Measurements from ENCODE around the gene NCOA3.

The NCOA3 gene

DNA sequence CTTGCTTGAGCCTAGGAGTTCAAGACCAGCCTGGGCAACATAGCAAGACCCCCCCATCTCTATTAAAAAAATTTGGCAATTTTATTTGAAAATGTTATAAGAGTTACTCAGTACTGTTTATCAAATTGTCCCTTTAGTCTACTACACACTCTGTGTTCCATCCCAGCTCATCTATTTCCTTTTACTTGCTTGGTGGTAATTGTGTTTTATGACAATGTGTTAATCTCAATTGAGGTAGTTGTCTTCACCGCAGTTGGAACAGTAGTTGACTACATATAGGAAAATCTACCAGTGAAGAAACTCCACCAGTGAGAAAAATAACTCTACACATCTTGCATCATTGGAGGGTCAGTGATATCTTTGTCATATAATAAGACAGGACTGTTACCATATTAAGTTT, 8.0 kb downstream of the NCOA3 start:
- TF ChIP-seq EGR1 (IDR thresholded peaks at IDR 0.05) (no peak), NFIC (IDR thresholded peaks at IDR 0.05) (no peak), TAF1 (IDR thresholded peaks at IDR 0.05; ENCODE audit: low read depth) (no peak), RAD21 (IDR thresholded peaks at IDR 0.05; ENCODE audit: low read depth) (no peak), CREB1 (IDR thresholded peaks at IDR 0.05; ENCODE audit: low read depth) (no peak)
- TF ChIP-seq, protein P1, sequence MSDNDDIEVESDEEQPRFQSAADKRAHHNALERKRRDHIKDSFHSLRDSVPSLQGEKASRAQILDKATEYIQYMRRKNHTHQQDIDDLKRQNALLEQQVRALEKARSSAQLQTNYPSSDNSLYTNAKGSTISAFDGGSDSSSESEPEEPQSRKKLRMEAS (IDR thresholded peaks at IDR 0.05): no peak
- TF ChIP-seq, protein P2, sequence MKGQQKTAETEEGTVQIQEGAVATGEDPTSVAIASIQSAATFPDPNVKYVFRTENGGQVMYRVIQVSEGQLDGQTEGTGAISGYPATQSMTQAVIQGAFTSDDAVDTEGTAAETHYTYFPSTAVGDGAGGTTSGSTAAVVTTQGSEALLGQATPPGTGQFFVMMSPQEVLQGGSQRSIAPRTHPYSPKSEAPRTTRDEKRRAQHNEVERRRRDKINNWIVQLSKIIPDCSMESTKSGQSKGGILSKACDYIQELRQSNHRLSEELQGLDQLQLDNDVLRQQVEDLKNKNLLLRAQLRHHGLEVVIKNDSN (IDR thresholded peaks at IDR 0.05): no peak

DNA sequence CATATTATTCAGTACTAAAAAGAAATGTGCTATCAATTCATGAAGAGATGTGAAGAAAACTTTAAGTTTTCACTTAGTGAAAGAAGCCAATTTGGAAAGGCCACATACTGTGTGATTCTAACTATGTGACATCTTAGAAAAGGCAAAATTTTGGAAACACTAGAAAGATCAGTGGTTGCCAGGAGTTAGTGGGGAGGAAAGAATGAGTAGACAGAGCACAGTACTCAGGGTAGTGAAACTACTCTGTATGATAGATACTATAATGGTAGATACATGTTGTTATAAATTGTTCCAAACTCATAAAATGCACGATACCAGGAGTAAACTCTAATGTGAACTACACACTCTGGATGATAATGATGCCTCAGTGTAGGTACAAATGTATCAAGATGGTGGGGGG, 14.2 kb downstream of the NCOA3 start:
- TF ChIP-seq TEAD4 (IDR thresholded peaks at IDR 0.05) (no peak), RAD21 (IDR thresholded peaks at IDR 0.05; ENCODE audit: low read depth) (no peak), ZBTB7A (IDR thresholded peaks at IDR 0.05; ENCODE audit: low read depth) (no peak)

DNA sequence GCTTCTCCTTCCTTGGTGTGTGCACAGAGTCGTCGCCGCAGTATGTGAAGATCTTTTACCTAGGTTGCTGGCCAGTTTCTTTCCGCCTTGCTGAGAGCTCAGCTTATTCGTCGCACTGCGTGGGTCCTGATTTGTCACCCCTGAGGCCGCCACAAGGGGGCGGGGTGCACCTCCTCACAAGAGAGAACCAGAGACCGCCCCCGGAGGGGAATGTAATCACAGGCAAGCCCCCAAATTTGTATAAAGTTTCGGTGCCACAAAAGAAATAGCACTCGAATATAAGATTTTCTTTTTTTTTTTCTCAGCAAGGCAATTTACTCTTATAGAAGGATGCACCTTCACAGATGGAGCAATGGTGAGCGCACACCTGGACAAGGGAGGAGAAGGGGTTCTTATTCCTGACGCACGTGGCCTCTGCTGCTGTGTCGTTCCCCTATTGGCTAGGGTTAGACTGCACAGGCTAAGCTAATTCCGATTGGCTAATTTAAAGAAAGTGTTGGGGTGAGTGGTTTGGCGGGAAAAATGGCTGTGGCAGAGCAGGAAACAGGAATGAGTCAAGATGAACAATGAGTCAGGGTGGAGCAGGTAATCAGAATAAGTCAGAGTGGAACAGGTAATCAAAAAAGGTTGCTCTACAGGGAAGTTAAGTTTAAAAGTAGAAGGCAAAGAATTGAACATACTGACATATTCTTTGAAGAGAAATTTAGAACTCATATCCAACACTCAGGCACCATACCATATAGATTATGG, 19.5 kb downstream of the NCOA3 start:
- TF ChIP-seq EGR1 (IDR thresholded peaks at IDR 0.05) (no peak), CREB1 (IDR thresholded peaks at IDR 0.05; ENCODE audit: low read depth) (no peak), CEBPB (IDR thresholded peaks at IDR 0.05) (no peak), FOXM1 (IDR thresholded peaks at IDR 0.05; ENCODE audit: borderline replicate concordance, low read depth) (no peak), ZBTB7A (IDR thresholded peaks at IDR 0.05; ENCODE audit: low read depth) (no peak), NFIC (IDR thresholded peaks at IDR 0.05) (no peak), TCF12 (IDR thresholded peaks at IDR 0.05; ENCODE audit: low read depth) (no peak), RAD21 (IDR thresholded peaks at IDR 0.05; ENCODE audit: low read depth) (no peak), TEAD4 (IDR thresholded peaks at IDR 0.05) (no peak), TAF1 (IDR thresholded peaks at IDR 0.05; ENCODE audit: low read depth) (no peak), YY1 (IDR thresholded peaks at IDR 0.05; ENCODE audit: low read depth) (no peak)
- TF ChIP-seq, protein P1 (IDR thresholded peaks at IDR 0.05): no peak
- TF ChIP-seq, protein P3, sequence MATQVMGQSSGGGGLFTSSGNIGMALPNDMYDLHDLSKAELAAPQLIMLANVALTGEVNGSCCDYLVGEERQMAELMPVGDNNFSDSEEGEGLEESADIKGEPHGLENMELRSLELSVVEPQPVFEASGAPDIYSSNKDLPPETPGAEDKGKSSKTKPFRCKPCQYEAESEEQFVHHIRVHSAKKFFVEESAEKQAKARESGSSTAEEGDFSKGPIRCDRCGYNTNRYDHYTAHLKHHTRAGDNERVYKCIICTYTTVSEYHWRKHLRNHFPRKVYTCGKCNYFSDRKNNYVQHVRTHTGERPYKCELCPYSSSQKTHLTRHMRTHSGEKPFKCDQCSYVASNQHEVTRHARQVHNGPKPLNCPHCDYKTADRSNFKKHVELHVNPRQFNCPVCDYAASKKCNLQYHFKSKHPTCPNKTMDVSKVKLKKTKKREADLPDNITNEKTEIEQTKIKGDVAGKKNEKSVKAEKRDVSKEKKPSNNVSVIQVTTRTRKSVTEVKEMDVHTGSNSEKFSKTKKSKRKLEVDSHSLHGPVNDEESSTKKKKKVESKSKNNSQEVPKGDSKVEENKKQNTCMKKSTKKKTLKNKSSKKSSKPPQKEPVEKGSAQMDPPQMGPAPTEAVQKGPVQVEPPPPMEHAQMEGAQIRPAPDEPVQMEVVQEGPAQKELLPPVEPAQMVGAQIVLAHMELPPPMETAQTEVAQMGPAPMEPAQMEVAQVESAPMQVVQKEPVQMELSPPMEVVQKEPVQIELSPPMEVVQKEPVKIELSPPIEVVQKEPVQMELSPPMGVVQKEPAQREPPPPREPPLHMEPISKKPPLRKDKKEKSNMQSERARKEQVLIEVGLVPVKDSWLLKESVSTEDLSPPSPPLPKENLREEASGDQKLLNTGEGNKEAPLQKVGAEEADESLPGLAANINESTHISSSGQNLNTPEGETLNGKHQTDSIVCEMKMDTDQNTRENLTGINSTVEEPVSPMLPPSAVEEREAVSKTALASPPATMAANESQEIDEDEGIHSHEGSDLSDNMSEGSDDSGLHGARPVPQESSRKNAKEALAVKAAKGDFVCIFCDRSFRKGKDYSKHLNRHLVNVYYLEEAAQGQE (IDR thresholded peaks at IDR 0.05; ENCODE audit: low read depth): no peak
- TF ChIP-seq, protein P2 (IDR thresholded peaks at IDR 0.05): no peak

DNA sequence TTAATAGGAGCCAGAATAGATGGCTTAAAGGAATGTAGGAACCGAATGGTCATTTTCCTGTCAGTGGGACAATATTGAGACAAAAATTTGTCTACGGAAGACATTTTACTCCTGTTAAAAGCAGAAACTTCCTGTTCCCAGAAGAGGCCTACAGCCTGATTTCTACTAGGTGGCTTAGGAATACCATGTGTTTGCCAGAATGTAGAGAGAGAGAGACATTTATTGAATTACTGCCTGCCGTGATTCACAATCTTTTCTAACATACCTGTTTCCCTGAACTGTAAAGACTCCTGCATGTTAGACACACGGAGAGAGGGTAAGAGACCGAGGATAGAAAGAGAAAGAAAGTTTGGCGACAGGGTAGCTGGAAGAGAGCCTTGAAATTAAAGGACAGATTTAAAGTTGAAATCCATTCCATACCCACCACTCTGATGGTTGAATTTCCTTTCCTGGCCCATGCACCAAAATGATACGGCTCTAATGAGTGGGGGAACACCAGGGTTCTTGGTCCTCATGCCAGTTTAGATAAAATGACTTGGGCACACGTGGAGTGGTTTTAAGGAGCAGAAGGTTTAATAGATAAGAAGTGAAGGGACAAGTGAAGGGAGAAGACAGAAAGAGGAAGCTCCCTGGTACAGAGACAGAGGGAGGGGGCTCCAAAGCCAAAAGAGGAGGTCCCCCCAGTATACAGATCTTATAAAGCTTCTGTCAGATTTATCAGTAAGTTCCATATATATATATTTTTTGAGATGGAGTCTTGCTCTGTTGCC, 22.5 kb downstream of the NCOA3 start:
- no peak for TF ChIP-seq EGR1 (IDR thresholded peaks at IDR 0.05)
- TF ChIP-seq, protein P3 (IDR thresholded peaks at IDR 0.05; ENCODE audit: low read depth): no peak
- no peak for TF ChIP-seq TCF12 (IDR thresholded peaks at IDR 0.05; ENCODE audit: low read depth)

DNA sequence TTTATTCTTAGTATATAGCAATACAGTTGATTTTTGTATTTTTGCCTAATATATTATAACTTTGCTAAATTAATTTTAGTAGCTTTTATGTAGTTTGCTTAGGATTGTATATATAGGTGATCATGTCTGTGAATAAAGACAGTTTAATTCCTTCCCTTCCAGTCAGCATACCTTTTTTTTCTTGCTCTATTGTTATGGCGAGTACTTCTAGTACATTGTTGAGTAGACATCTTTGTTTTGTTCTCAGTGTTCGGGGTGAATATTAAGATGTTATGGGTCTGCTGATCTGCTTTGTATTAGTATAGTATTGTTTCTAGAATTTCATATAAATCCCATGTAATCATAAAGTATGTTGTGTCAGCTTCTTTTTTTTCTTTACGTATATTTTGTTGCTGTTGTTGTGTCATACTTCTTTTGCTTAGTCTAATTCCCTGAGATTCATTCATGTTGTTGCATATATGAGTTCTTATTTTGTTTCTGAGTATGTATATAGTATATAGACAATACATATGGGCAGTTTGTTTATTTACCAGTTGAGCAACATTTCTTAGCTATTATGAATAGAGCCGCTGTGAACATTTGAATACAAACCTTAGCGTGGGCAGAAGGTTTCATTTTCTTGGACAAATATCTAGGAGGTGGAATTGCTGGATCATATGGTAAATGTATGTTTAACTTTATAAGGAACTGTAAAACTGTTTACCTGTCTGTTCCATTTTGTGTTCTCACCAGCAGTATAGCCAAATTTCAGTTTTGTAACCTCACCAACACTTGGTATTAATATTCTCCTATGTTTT, 25.5 kb downstream of the NCOA3 start:
- TF ChIP-seq YY1 (IDR thresholded peaks at IDR 0.05; ENCODE audit: low read depth): no peak

DNA sequence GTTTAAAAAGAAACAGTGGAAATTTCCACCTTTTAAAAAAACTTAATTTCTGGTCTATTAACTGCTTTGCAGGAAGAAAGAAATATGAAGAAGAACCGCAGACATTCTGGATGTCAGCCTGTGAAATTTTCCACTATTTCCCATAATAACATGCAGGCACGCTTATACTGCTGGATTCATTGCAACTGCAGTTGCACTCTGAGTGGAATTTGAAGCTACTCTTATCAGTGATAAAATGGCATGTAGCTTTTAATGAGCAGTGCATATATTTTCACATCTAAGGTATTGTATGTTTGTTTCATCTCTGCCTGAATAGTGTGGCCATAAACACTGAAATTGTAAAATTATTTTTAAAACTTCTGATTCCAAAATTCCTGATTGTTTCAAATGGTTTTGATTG, 28.2 kb downstream of the NCOA3 start:
- TF ChIP-seq, protein P1 (IDR thresholded peaks at IDR 0.05): no peak
- TF ChIP-seq TCF12 (IDR thresholded peaks at IDR 0.05; ENCODE audit: low read depth) (no peak), TEAD4 (IDR thresholded peaks at IDR 0.05) (no peak)

Measured in Ishikawa (cell line).